HL-60 (cell line): ENCODE results near the gene UROD.
A peak's percentile ranks its signal among the peaks of the same experiment; 100 is the strongest.

Source experiments
- DNase-seq, 2 experiments: peaks; one replicate each; pipeline ENCODE4 v3.0.0-alpha.2; 2010 to 2020; ENCODE audit warnings: low read depth in 1 of 2, low spot score in 1 of 2
- H3K27ac ChIP-seq: fragments of 250-450 bp; sonication (Bioruptor Pico); replicated peaks from 2 replicates; pipeline ENCODE4 v1.5.1; 2020; ENCODE audit warnings: mild to moderate bottlenecking, moderate library complexity
- H3K27me3 ChIP-seq: fragments of 250-450 bp; sonication (Bioruptor Pico); 2 replicates; pipeline ENCODE4 v1.5.1; 2021; ENCODE audit warnings: mild to moderate bottlenecking, moderate library complexity; ENCODE audit not compliant: insufficient read depth, poor library complexity, severe bottlenecking
- H3K4me3 ChIP-seq: replicated peaks from 2 replicates; pipeline ENCODE4 v1.5.1; 2011; ENCODE audit warnings: mild to moderate bottlenecking, control low read depth, low read length; ENCODE audit not compliant: insufficient read depth
- CTCF ChIP-seq: IDR thresholded peaks from one replicate; pipeline ENCODE4 v1.5.1; 2011; ENCODE audit warnings: low read length, control low read depth, inconsistent platforms; ENCODE audit not compliant: insufficient read depth
- GABPA ChIP-seq: IDR thresholded peaks from 2 replicates; pipeline ENCODE4 v1.6.1; 2012; ENCODE audit warnings: low read depth
- POLR2AphosphoS5 ChIP-seq: IDR thresholded peaks from 2 replicates; pipeline ENCODE4 v1.6.1; 2012; ENCODE audit warnings: low read depth
- SPI1 ChIP-seq: IDR thresholded peaks from 2 replicates; pipeline ENCODE4 v1.6.1; 2012; ENCODE audit warnings: low read depth, mild to moderate bottlenecking, borderline replicate concordance
- TF ChIP-seq, protein P1 (sequence below): IDR thresholded peaks from 2 replicates; pipeline ENCODE4 v1.6.1; 2012; ENCODE audit warnings: low read depth; ENCODE audit not compliant: insufficient replicate concordance

The UROD gene

GRCh38 chr1:45015683-45016082 is 3.6 kb downstream of the UROD start:
- DNase-seq = no peak
- H3K27ac ChIP-seq = no peak overlapping the region
- TF ChIP-seq GABPA = no peak
- TF ChIP-seq CTCF = no peak
- TF ChIP-seq, protein P1, sequence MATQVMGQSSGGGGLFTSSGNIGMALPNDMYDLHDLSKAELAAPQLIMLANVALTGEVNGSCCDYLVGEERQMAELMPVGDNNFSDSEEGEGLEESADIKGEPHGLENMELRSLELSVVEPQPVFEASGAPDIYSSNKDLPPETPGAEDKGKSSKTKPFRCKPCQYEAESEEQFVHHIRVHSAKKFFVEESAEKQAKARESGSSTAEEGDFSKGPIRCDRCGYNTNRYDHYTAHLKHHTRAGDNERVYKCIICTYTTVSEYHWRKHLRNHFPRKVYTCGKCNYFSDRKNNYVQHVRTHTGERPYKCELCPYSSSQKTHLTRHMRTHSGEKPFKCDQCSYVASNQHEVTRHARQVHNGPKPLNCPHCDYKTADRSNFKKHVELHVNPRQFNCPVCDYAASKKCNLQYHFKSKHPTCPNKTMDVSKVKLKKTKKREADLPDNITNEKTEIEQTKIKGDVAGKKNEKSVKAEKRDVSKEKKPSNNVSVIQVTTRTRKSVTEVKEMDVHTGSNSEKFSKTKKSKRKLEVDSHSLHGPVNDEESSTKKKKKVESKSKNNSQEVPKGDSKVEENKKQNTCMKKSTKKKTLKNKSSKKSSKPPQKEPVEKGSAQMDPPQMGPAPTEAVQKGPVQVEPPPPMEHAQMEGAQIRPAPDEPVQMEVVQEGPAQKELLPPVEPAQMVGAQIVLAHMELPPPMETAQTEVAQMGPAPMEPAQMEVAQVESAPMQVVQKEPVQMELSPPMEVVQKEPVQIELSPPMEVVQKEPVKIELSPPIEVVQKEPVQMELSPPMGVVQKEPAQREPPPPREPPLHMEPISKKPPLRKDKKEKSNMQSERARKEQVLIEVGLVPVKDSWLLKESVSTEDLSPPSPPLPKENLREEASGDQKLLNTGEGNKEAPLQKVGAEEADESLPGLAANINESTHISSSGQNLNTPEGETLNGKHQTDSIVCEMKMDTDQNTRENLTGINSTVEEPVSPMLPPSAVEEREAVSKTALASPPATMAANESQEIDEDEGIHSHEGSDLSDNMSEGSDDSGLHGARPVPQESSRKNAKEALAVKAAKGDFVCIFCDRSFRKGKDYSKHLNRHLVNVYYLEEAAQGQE = no peak
- TF ChIP-seq SPI1 = no peak
- TF ChIP-seq POLR2AphosphoS5 = no peak
- H3K4me3 ChIP-seq = no peak overlapping the region
- H3K27me3 ChIP-seq = no peaks in the 10 kb centered on the region

GRCh38 chr1:45016090-45016697 is 4.1 kb downstream of the UROD start:
- DNase-seq = no peak
- Histone ChIP-seq H3K27me3 (no peaks in the 10 kb centered on the region), H3K4me3 (no peak overlapping the region), H3K27ac (no peak overlapping the region)
- TF ChIP-seq POLR2AphosphoS5 = no peak
- TF ChIP-seq SPI1 = no peak
- no peak for TF ChIP-seq GABPA
- no peak for TF ChIP-seq CTCF
- TF ChIP-seq, protein P1 = no peak

DNA sequence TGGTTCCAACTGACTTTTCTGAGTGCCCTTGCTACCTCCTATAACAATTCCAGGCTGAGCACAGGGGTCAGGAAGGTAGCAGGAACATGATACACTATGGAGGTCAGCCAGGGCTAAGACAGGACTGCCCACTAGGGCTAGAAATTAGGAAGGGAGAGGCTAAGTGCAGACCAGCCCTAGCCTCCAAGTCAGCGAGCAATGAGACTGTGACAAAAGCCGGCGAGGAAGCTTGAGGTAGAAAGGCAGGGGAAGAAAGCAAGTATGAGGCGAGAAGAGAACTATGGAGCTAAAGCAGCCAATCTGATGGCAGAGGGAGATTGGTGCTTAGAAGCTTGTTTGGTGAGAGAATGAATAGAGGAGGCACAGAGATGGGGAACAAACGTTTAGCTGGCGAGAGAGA is 4.7 kb downstream of the UROD start:
- no peak for DNase-seq
- TF ChIP-seq GABPA = no peak
- Histone ChIP-seq H3K27ac (no peak overlapping the region), H3K27me3 (no peaks in the 10 kb centered on the region), H3K4me3 (no peak overlapping the region)

- TF ChIP-seq CTCF = peak; percentile 91
- TF ChIP-seq, protein P1 = no peak
- no peak overlapping the region for H3K27ac ChIP-seq
- DNase-seq = peak in 1 of 2 experiments; percentile 56
- H3K4me3 ChIP-seq = no peak overlapping the region
- H3K27me3 ChIP-seq = no peaks in the 10 kb centered on the region
Measured at GRCh38 chr1:45018599-45019230, 6.7 kb downstream of the UROD start.
